Stimulated activated CD8-positive, alpha-beta memory T cell treated with anti-CD3 and anti-CD28 coated beads, Interleukin-7, amount 100 ng/mL, for 48 hours (primary cell): ENCODE data around the gene TBC1D17.
A peak's percentile ranks its signal among the peaks of the same experiment; 100 is the strongest.

Source experiments
- DNase-seq, 2 donors: peaks; one replicate each; pipeline ENCODE4 v3.0.0-alpha.2; 2020; ENCODE audit warnings: low read depth in 1 of 2; ENCODE audit errors: extremely low read depth in 1 of 2

Gene TBC1D17

DNA sequence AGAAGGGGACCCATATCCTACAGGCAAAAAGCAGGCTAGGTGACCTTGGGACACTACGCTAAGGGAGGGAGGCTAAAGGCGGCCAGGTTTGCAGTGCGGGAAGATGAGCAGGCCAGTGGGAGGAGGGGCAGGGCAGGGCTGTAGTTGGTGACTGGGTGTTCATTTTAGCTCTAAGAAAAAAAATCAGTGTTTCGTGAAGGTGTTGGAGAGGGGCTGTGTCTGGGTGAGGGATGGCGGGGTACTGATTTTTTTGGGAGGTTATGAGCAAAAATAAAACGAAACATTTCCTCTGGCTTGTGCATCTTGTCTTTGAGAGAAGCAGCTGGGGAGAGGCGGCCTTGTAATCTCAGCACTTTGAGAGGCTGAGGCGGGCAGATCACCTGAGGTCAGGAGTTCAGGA, 56.1 kb downstream of the TBC1D17 start:
- no peak for DNase-seq

DNA sequence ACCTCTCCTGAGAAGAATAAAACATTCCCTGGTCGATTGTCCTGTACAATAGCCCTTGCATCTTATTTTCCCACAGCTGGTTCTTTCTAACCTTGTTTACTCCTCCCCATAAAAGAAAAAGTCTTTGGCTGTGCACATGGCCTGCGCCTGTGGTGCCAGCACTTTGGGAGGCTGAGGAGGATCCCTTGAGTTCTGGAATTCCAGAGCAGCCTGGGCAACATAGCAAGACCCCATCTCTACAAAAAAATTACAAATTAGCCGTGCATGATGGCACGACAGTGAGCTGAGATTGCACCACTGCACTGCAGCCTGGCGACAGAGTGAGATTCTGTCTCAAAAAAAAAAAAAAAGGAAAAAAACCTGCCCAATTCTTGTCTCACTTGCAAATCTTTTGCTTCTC, 59.0 kb downstream of the TBC1D17 start:
- no peak for DNase-seq

- DNase-seq: peak; percentile 49 to 54
These were observed 60.4 kb downstream of the TBC1D17 start for GRCh38 chr19:49937750-49938381.
